ENCODE data around the gene SRSF6.

The SRSF6 gene

DNA sequence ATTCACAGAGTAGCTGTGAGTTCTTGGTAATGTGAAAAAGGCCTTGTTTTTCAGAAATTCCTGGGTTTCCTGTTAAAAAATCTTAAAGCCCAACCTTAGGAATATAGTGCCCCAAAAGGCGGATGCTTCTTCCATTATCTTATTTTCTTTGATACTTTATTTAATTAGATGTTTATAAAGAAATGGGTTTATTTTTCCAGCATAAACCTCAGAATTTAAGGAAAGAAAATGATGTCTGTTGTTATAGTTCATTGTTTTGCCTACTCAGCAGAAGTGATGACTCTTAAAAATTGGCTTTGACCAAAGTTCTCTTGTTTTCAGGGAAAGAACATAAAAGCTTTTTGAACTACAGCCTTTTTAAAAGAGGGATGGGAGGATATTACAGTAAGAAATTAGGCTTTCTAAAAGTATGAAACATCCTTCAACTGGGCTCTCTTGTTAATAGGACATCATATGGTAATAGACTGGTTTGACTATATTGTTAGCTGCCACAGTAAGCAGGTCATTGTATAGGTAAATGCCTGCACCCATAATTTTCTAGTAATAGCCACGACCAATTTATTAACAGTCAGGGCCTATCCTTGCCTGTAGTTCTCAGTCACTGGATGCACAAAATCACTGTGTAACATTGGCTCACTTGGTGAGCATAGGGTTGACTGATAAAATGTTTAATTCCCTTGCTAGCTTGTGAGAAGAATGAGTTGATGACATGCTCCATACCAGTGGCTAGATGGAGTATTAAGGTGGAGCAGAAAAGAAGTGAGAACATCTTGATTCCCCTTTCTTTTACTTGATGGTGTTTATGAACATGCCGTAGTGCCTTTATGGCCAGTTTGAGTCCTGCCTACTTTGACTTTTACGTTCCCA lies 5.2 kb downstream of the SRSF6 start:
- Histone ChIP-seq H3K9me2 (replicated peaks; ENCODE audit: control insufficient read depth, low read length) (no peaks in the 10 kb centered on the region), H3K79me2 (ENCODE audit: control insufficient read depth, low read length) (peaks cover 52% of the 10 kb centered on the region), H3F3A (ENCODE audit: control insufficient read depth, insufficient read depth) (peaks cover 77% of the 10 kb centered on the region), H3K27ac (ENCODE audit: low read depth, low read length) (no peak overlapping the region), H3K4me3 (ENCODE audit: low read length) (no peak overlapping the region), H3K36me3 (ENCODE audit: control insufficient read depth, low read length) (peaks cover 83% of the 10 kb centered on the region), H3K4me2 (ENCODE audit: low read length) (no peak overlapping the region), H4K20me1 (ENCODE audit: control insufficient read depth, insufficient read depth, low read depth, low read length) (peaks cover 41% of the 10 kb centered on the region), H3K27me3 (ENCODE audit: control insufficient read depth, low read length) (no peaks in the 10 kb centered on the region), H3K4me1 (ENCODE audit: control insufficient read depth, low read length) (peaks cover 15% of the 10 kb centered on the region), H3K9me3 (ENCODE audit: control insufficient read depth, insufficient read depth, low read length) (no peaks in the 10 kb centered on the region)
- TF ChIP-seq EZH2phosphoT487 (IDR thresholded peaks at IDR 0.05; ENCODE audit: borderline replicate concordance, low read length) (no peak), CTCF (IDR thresholded peaks at IDR 0.05; ENCODE audit: low read depth, low read length, poor library complexity, severe bottlenecking) (no peak)

DNA sequence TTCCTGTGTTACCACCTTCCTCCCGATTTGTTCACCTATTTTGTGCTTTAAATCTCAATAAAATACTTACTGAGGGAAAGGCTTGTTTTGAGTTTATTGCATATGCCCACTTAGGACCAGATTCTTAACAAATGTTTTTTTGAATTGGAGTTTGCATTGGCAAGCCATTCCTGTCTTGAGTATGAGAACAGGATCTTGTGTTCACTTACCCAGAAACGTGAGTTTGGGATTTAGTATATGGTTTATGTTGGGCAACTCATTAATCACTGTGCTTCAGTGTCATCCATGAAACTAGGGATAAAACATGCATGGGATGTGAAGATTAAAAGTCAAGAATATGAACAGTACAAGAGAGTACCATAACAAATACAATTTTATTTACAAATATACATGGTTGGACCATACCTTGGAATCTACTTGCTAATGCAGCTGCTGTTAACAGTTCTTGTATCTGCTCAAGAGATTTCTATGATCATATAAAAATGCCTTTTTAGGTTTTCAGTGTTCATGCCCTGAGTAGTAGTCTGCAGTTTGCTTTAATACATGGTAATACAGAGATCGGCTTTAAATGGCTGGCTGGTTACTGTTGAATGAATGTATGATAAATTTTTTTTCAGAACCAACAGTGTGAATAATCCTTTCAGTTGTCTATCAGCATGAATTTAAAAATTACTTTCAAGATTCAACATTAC lies 6.0 kb downstream of the SRSF6 start:
- Histone ChIP-seq H4K20me1 (ENCODE audit: control insufficient read depth, insufficient read depth, low read depth, low read length) (peaks cover 41% of the 10 kb centered on the region), H3K4me2 (ENCODE audit: low read length) (no peak overlapping the region), H3K27me3 (ENCODE audit: control insufficient read depth, low read length) (no peaks in the 10 kb centered on the region), H3K9me2 (replicated peaks; ENCODE audit: control insufficient read depth, low read length) (no peaks in the 10 kb centered on the region), H3F3A (ENCODE audit: control insufficient read depth, insufficient read depth) (peaks cover 76% of the 10 kb centered on the region), H3K4me1 (ENCODE audit: control insufficient read depth, low read length) (peaks cover 15% of the 10 kb centered on the region), H3K79me2 (ENCODE audit: control insufficient read depth, low read length) (peaks cover 44% of the 10 kb centered on the region), H3K4me3 (ENCODE audit: low read length) (no peak overlapping the region), H3K9me3 (ENCODE audit: control insufficient read depth, insufficient read depth, low read length) (no peaks in the 10 kb centered on the region), H3K36me3 (ENCODE audit: control insufficient read depth, low read length) (peaks cover 77% of the 10 kb centered on the region), H3K27ac (ENCODE audit: low read depth, low read length) (no peak overlapping the region)
- TF ChIP-seq CTCF (IDR thresholded peaks at IDR 0.05; ENCODE audit: low read depth, low read length, poor library complexity, severe bottlenecking) = no peak
- no peak for TF ChIP-seq EZH2phosphoT487 (IDR thresholded peaks at IDR 0.05; ENCODE audit: borderline replicate concordance, low read length)

DNA sequence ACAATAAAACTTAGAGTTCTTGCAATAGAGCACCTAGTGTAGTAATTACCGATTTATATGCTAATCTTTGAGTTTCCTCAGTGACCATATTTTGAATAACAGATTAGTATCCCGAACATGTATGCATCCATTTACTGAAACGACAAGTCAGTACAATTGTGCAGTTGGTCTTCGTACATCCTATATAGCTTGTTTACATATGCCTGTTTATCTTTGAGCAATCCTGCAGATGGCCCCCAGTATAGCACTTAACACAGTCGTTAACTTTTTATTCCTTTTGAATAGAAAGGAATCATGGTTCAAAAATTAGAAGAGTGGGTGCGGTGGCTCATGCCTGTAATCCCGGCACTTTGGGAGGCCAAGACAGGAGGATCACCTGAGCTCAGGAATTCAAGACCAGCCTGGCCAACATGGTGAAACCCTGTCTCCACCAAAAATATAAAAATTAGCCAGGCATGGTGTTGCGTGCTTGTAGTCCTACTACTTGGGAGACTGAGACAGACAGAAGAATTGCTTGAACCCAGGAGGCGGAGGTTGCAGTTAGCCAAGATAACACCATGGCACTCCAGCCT lies 6.6 kb downstream of the SRSF6 start:
- Histone ChIP-seq H3F3A (ENCODE audit: control insufficient read depth, insufficient read depth) (peaks cover 71% of the 10 kb centered on the region), H3K79me2 (ENCODE audit: control insufficient read depth, low read length) (peaks cover 38% of the 10 kb centered on the region), H3K9me3 (ENCODE audit: control insufficient read depth, insufficient read depth, low read length) (no peaks in the 10 kb centered on the region), H3K36me3 (ENCODE audit: control insufficient read depth, low read length) (peaks cover 71% of the 10 kb centered on the region), H3K27me3 (ENCODE audit: control insufficient read depth, low read length) (no peaks in the 10 kb centered on the region), H3K9me2 (replicated peaks; ENCODE audit: control insufficient read depth, low read length) (no peaks in the 10 kb centered on the region), H3K4me2 (ENCODE audit: low read length) (no peak overlapping the region), H3K4me1 (ENCODE audit: control insufficient read depth, low read length) (peaks cover 11% of the 10 kb centered on the region), H3K27ac (ENCODE audit: low read depth, low read length) (no peak overlapping the region), H4K20me1 (ENCODE audit: control insufficient read depth, insufficient read depth, low read depth, low read length) (peaks cover 34% of the 10 kb centered on the region), H3K4me3 (ENCODE audit: low read length) (no peak overlapping the region)
- no peak for TF ChIP-seq EZH2phosphoT487 (IDR thresholded peaks at IDR 0.05; ENCODE audit: borderline replicate concordance, low read length)
- TF ChIP-seq CTCF (IDR thresholded peaks at IDR 0.05; ENCODE audit: low read depth, low read length, poor library complexity, severe bottlenecking) = no peak

Measured in DOHH2 (cell line).